ENCODE results near the gene DR1. TPM values are rescaled to one million over a fixed set of nuclear protein-coding genes. Genes with fewer than 3 reads are reported as not detected.

The DR1 gene
- total and polyA plus RNA-seq, 10 of the 15 experiments (the other 5 are each of a cell fraction or from before 2014, with no cell fraction given), result 7.4 to 56.1 (median 35.4) TPM

DNA sequence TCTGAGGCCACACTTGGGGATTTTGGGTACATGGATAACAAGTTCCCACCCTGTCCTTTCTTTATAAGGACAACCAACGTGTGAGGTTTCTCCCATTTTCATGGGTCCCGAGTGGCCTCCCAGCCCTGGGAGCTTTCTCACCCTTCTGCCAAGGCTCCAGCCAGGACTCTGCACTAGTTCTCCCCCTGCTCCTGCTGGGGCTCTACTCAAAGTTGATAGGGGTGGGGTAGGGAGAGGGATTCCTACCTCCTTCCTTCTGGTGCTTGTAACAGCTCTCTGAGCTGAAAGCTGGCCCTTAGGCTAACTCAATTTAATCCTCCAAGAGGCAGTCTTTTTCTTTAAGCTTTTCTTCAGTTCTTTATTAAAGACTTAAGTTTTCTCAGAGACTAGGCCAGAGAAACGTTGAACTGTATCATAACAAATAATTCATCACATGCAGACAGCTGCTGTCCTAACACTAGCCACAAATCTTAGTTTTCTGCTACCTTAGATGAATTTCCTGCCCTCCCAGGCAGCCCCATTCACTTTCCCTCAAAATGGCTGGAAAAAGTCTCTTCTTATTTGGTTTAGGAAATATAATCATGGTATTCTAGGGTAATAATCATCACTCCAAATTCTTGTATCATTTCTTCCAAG, 22.4 kb upstream of the DR1 start:
- 74% methylated on average over 3 of the region's 3 CpGs for WGBS (ENCODE audit: insufficient coverage, insufficient replicate concordance, low lambda C conversion rate, missing lambda C conversion rate)
- no peak overlapping the region for H3K9ac ChIP-seq (ENCODE audit: control insufficient read depth, insufficient read depth, low read length)
- no peak overlapping the region for H2AFZ ChIP-seq (ENCODE audit: control insufficient read depth, low read depth, low read length)
- H3K36me3 ChIP-seq (ENCODE audit: control insufficient read depth in 2 of 2, insufficient read depth in 2 of 2, low read length in 1 of 2), result no peaks in the 10 kb centered on the region
- CTCF ChIA-PET, result interaction anchor here (0.5 to 2.6 kb wide), 5 partner anchors 9 to 898 kb away, joined by 3 to 10 read pairs (median 3); no protein-coding TSS in a partner anchor
- in situ Hi-C loops (cut with MboI), result no loop called here
- TF ChIP-seq EP300 (IDR thresholded peaks at IDR 0.05; ENCODE audit: borderline replicate concordance in 1 of 2, control insufficient read depth in 1 of 2, low read depth in 2 of 2, low read length in 2 of 2), result no peak
- no peak for TF ChIP-seq ZNF24 (IDR thresholded peaks at IDR 0.05)
- ATAC-seq (no peak), DNase-seq (ENCODE audit: low read depth, low spot score) (no peak), FAIRE-seq (no peak)
- no peaks in the 10 kb centered on the region for H4K20me1 ChIP-seq (ENCODE audit: control insufficient read depth, insufficient read depth)
- no peaks in the 10 kb centered on the region for H3K4me1 ChIP-seq (ENCODE audit: control insufficient read depth, insufficient read depth, low read length)
- no peaks in the 10 kb centered on the region for H3K9me3 ChIP-seq (replicated peaks; ENCODE audit: control insufficient read depth, insufficient read depth, low read length)
- RAD21 ChIA-PET (ENCODE audit: unreplicated experiment), result interaction anchor here (1.1 kb wide), 1 partner anchor 20 kb away, joined by 3 read pairs; no protein-coding TSS in a partner anchor
- H3K27me3 ChIP-seq (replicated peaks in 1 of 2; ENCODE audit: control insufficient read depth in 2 of 2, insufficient read depth in 2 of 2, low read length in 1 of 2), result no peaks in the 10 kb centered on the region
- intact Hi-C loops (cut with micrococcal nuclease; ENCODE audit: unreplicated experiment), result no loop called here
- no peak overlapping the region for H3K4me2 ChIP-seq (ENCODE audit: control insufficient read depth, insufficient read depth)
- POLR2A ChIA-PET, result no interaction called here
- H3K27ac ChIP-seq (ENCODE audit: control insufficient read depth, insufficient read depth), result no peak overlapping the region
- H3K4me3 ChIP-seq, result no peak overlapping the region
- BruUV-seq (replicated peaks), result no TSS peak
- no peaks in the 10 kb centered on the region for H3K79me2 ChIP-seq (ENCODE audit: control insufficient read depth, insufficient read depth, low read length)
- SMC1A ChIA-PET (ENCODE audit: uncharacterized antibody, unreplicated experiment), result interaction anchor here (0.5 to 1.5 kb wide), 5 partner anchors 9 to 213 kb away, joined by 3 to 5 read pairs (median 4); no protein-coding TSS in a partner anchor

- Histone ChIP-seq H3K36me3 (ENCODE audit: control insufficient read depth in 2 of 2, insufficient read depth in 2 of 2, low read length in 1 of 2) (no peaks in the 10 kb centered on the region), H3K27me3 (replicated peaks in 1 of 2; ENCODE audit: control insufficient read depth in 2 of 2, insufficient read depth in 2 of 2, low read length in 1 of 2) (no peaks in the 10 kb centered on the region), H3K9ac (ENCODE audit: control insufficient read depth, insufficient read depth, low read length) (no peak overlapping the region), H3K79me2 (ENCODE audit: control insufficient read depth, insufficient read depth, low read length) (no peaks in the 10 kb centered on the region), H2AFZ (ENCODE audit: control insufficient read depth, low read depth, low read length) (no peak overlapping the region), H3K9me3 (replicated peaks; ENCODE audit: control insufficient read depth, insufficient read depth, low read length) (no peaks in the 10 kb centered on the region), H4K20me1 (ENCODE audit: control insufficient read depth, insufficient read depth) (no peaks in the 10 kb centered on the region), H3K4me1 (ENCODE audit: control insufficient read depth, insufficient read depth, low read length) (peaks cover 9% of the 10 kb centered on the region; the same call in 1 of the 2 replicates), H3K27ac (ENCODE audit: control insufficient read depth, insufficient read depth) (no peak overlapping the region), H3K4me2 (ENCODE audit: control insufficient read depth, insufficient read depth) (no peak overlapping the region), H3K4me3 (no peak overlapping the region)
- 51% methylated on average over 8 of the region's 8 CpGs for WGBS (ENCODE audit: insufficient coverage, insufficient replicate concordance, low lambda C conversion rate, missing lambda C conversion rate)
- in situ Hi-C loops (cut with MboI), result no loop called here
- ATAC-seq (no peak), DNase-seq (ENCODE audit: low read depth, low spot score) (no peak), FAIRE-seq (no peak)
- ChIA-PET SMC1A (ENCODE audit: uncharacterized antibody, unreplicated experiment) (interaction anchor here (0.8 kb wide), 1 partner anchor 534 kb away, joined by 3 read pairs; no protein-coding TSS in a partner anchor), RAD21 (ENCODE audit: unreplicated experiment) (no interaction called here), POLR2A (interaction anchor here (0.6 kb wide), 1 partner anchor 14 kb away, joined by 4 read pairs; no protein-coding TSS in a partner anchor), CTCF (interaction anchor here (1.4 to 2.6 kb wide), 2 partner anchors 20 to 45 kb away, joined by 3 to 10 read pairs; no protein-coding TSS in a partner anchor)
- intact Hi-C loops (cut with micrococcal nuclease; ENCODE audit: unreplicated experiment), result no loop called here
- BruUV-seq (replicated peaks), result no TSS peak
- TF ChIP-seq SMC3 (IDR thresholded peaks at IDR 0.05; ENCODE audit: borderline replicate concordance, low read length), result no peak
- TF ChIP-seq, protein P1, sequence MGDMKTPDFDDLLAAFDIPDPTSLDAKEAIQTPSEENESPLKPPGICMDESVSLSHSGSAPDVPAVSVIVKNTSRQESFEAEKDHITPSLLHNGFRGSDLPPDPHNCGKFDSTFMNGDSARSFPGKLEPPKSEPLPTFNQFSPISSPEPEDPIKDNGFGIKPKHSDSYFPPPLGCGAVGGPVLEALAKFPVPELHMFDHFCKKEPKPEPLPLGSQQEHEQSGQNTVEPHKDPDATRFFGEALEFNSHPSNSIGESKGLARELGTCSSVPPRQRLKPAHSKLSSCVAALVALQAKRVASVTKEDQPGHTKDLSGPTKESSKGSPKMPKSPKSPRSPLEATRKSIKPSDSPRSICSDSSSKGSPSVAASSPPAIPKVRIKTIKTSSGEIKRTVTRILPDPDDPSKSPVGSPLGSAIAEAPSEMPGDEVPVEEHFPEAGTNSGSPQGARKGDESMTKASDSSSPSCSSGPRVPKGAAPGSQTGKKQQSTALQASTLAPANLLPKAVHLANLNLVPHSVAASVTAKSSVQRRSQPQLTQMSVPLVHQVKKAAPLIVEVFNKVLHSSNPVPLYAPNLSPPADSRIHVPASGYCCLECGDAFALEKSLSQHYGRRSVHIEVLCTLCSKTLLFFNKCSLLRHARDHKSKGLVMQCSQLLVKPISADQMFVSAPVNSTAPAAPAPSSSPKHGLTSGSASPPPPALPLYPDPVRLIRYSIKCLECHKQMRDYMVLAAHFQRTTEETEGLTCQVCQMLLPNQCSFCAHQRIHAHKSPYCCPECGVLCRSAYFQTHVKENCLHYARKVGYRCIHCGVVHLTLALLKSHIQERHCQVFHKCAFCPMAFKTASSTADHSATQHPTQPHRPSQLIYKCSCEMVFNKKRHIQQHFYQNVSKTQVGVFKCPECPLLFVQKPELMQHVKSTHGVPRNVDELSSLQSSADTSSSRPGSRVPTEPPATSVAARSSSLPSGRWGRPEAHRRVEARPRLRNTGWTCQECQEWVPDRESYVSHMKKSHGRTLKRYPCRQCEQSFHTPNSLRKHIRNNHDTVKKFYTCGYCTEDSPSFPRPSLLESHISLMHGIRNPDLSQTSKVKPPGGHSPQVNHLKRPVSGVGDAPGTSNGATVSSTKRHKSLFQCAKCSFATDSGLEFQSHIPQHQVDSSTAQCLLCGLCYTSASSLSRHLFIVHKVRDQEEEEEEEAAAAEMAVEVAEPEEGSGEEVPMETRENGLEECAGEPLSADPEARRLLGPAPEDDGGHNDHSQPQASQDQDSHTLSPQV (IDR thresholded peaks at IDR 0.05), result no peak
- no peak for TF ChIP-seq POLR2AphosphoS2 (IDR thresholded peaks at IDR 0.05; ENCODE audit: low read depth, low read length)
- TF ChIP-seq BRCA1 (IDR thresholded peaks at IDR 0.05; ENCODE audit: low read depth, low read length), result no peak
- TF ChIP-seq POU2F2 (IDR thresholded peaks at IDR 0.05; ENCODE audit: borderline replicate concordance, low read depth, low read length), result no peak
- no peak for TF ChIP-seq MYC (IDR thresholded peaks at IDR 0.05; ENCODE audit: insufficient read depth, insufficient read length, insufficient replicate concordance, low read length, severe bottlenecking)
- no peak for TF ChIP-seq MEF2A (IDR thresholded peaks at IDR 0.05; ENCODE audit: insufficient read depth, low read depth, low read length)
These were observed 20.9 kb upstream of the DR1 start for GRCh38 chr1:93324486-93325464.

All from GM12878 (cell line).